PC-9 (cell line): ENCODE results near the gene C1orf74. TPM values are rescaled to one million over a fixed set of nuclear protein-coding genes. Genes with fewer than 3 reads are reported as not detected.
"Not testable (repeated sequence)": the region's sequence is repeated elsewhere in the genome, so short reads cannot be mapped to it uniquely, and the experiment has no call there.

Source experiments
- BruUV-seq: library from RNA; stranded (reverse); fragments of 400-500 nt; replicated peaks from 2 replicates; lab custom pipeline; 2021; lab: Mats Ljungman, UMichigan
- CTCF ChIA-PET: fragments of 300-600 bp; sonication (Branson Sonifier 250); formaldehyde crosslinking; loops from one replicate; lab custom pipeline; 2022; ENCODE audit warnings: antibody characterized with exemption; lab: Charles Lee
- POLR2A ChIA-PET: fragments of 300-600 bp; sonication (Branson Sonifier 250); formaldehyde crosslinking; loops from one replicate; lab custom pipeline; 2022; ENCODE audit warnings: antibody characterized with exemption; ENCODE audit not compliant: unreplicated experiment; lab: Charles Lee
- DNase-seq, 2 experiments: peaks; one replicate each; pipeline versions ENCODE4 v3.0.0 to v3.0.0-alpha.2; 2015 to 2022; ENCODE audit warnings: mixed read lengths in 1 of 2
- H2AFZ ChIP-seq: fragments of 200-600 bp; sonication (generic); 2 replicates; pipeline ENCODE4 v1.8.1; 2017; ENCODE audit warnings: antibody characterized with exemption
- H3F3A ChIP-seq: fragments of 200-600 bp; sonication (generic); 2 replicates; pipeline ENCODE4 v1.8.1; 2017; ENCODE audit warnings: antibody characterized with exemption, mild to moderate bottlenecking, low read depth; ENCODE audit not compliant: insufficient read depth
- H3K27ac ChIP-seq: fragments of 200-600 bp; sonication (generic); 2 replicates; pipeline ENCODE4 v1.6.1; 2016; ENCODE audit warnings: mixed run types
- H3K27me3 ChIP-seq: fragments of 200-600 bp; sonication (generic); 2 replicates; pipeline ENCODE4 v1.6.1; 2016; ENCODE audit warnings: low read depth, mixed run types; ENCODE audit not compliant: insufficient read depth
- H3K36me3 ChIP-seq: fragments of 200-600 bp; sonication (generic); 2 replicates; pipeline ENCODE4 v1.6.1; 2016; ENCODE audit warnings: low read depth, mixed run types
- H3K4me1 ChIP-seq: fragments of 200-600 bp; sonication (generic); replicated peaks from 2 replicates; pipeline ENCODE4 v1.6.1; 2016; ENCODE audit warnings: mixed run types; ENCODE audit not compliant: insufficient read depth
- H3K4me2 ChIP-seq: fragments of 200-600 bp; sonication (generic); 2 replicates; pipeline ENCODE4 v1.6.1; 2017; ENCODE audit warnings: mixed run types
- H3K4me3 ChIP-seq: fragments of 200-600 bp; sonication (generic); 2 replicates; pipeline ENCODE4 v1.6.1; 2016; ENCODE audit warnings: mixed run types
- H3K79me2 ChIP-seq: fragments of 200-600 bp; sonication (generic); 2 replicates; pipeline ENCODE4 v1.6.1; 2017; ENCODE audit warnings: low read depth, mixed run types
- H3K9me2 ChIP-seq: fragments of 200-600 bp; sonication (generic); 2 replicates; pipeline ENCODE4 v1.8.1; 2017; ENCODE audit warnings: mild to moderate bottlenecking; ENCODE audit not compliant: insufficient read depth
- H3K9me3 ChIP-seq: fragments of 200-600 bp; sonication (generic); 2 replicates; pipeline ENCODE4 v1.8.1; 2016; ENCODE audit warnings: low read depth; ENCODE audit not compliant: insufficient read depth
- H4K20me1 ChIP-seq: fragments of 200-600 bp; sonication (generic); 2 replicates; pipeline ENCODE4 v1.8.1; 2017; ENCODE audit not compliant: insufficient read depth
- CTCF ChIP-seq: fragments of 200-600 bp; sonication (generic); conservative IDR thresholded peaks from 2 replicates; pipeline ENCODE4 v1.6.1; 2017; ENCODE audit warnings: mixed run types, antibody characterized with exemption, mild to moderate bottlenecking, moderate library complexity
- EZH2 ChIP-seq: fragments of 200-600 bp; sonication (generic); IDR thresholded peaks from 2 replicates; pipeline ENCODE4 v1.8.0; 2017; ENCODE audit warnings: antibody characterized with exemption, low read depth
- intact Hi-C: fragments of 100-400 bp; cut with micrococcal nuclease; formaldehyde crosslinking; loops from one replicate; pipeline ENCODE4 v1.10.0; 2022; ENCODE audit not compliant: unreplicated experiment
- total RNA-seq: library from RNA; stranded (reverse); gene quantifications from 2 replicates; pipeline ENCODE4 v1.2.3, GENCODE V29; 2021

C1orf74 gene
- total RNA-seq, 1 experiment from 2014 or later, result 5.0 TPM

- Histone ChIP-seq H3K9me2 (no peaks in the 10 kb centered on the region), H3K4me3 (no peak overlapping the region), H3K27ac (no peak overlapping the region), H3K36me3 (peaks cover 27% of the 10 kb centered on the region), H3K27me3 (no peaks in the 10 kb centered on the region), H3K79me2 (peaks cover 7% of the 10 kb centered on the region; the same call in 1 of the 2 replicates), H3K4me2 (no peak overlapping the region), H4K20me1 (no peaks in the 10 kb centered on the region; the same call in 1 of the 2 replicates), H2AFZ (no peak overlapping the region), H3K9me3 (no peaks in the 10 kb centered on the region), H3K4me1 (no peaks in the 10 kb centered on the region), H3F3A (no peaks in the 10 kb centered on the region)
- DNase-seq, result no peak
- ChIA-PET CTCF (interaction anchor here (0.6 kb wide), 1 partner anchor 399 kb away, joined by 3 read pairs; no protein-coding TSS in a partner anchor), POLR2A (no interaction called here)
- TF ChIP-seq EZH2 (no peak), CTCF (no peak; the same call in 1 of the 2 replicates)
- BruUV-seq, result no TSS peak
- intact Hi-C loops, result no loop called here
These were observed 13.8 kb upstream of the C1orf74 start for GRCh38 chr1:209797978-209798639.

- intact Hi-C loops, CTCF ChIA-PET, POLR2A ChIA-PET, H3K9me2 ChIP-seq, H3F3A ChIP-seq, H3K4me2 ChIP-seq, H3K4me3 ChIP-seq, H3K9me3 ChIP-seq, H3K27ac ChIP-seq, H4K20me1 ChIP-seq, H3K4me1 ChIP-seq, H2AFZ ChIP-seq, BruUV-seq, H3K27me3 ChIP-seq, H3K79me2 ChIP-seq, DNase-seq: not testable (repeated sequence)
- H3K36me3 ChIP-seq, result peaks cover 46% of the 10 kb centered on the region
These were observed 9.4 kb upstream of the C1orf74 start for GRCh38 chr1:209793711-209794110.

GRCh38 chr1:209791920-209792319 is 7.6 kb upstream of the C1orf74 start:
- Histone ChIP-seq H3K4me3 (no peak overlapping the region), H3F3A (no peaks in the 10 kb centered on the region), H4K20me1 (no peaks in the 10 kb centered on the region), H3K36me3 (peaks cover 46% of the 10 kb centered on the region), H3K27ac (no peak overlapping the region), H2AFZ (no peak overlapping the region), H3K9me3 (no peaks in the 10 kb centered on the region), H3K79me2 (no peaks in the 10 kb centered on the region), H3K27me3 (no peaks in the 10 kb centered on the region), H3K9me2 (no peaks in the 10 kb centered on the region), H3K4me2 (no peak overlapping the region), H3K4me1 (no peaks in the 10 kb centered on the region)
- no peak for DNase-seq
- intact Hi-C loops, result no loop called here
- POLR2A ChIA-PET, result no interaction called here
- TF ChIP-seq EZH2 (no peak), CTCF (no peak)
- CTCF ChIA-PET, result no interaction called here
- no TSS peak for BruUV-seq
